HG03103 (cell line): ENCODE results near the gene KLHL10.
"Not testable (repeated sequence)": the region's sequence is repeated elsewhere in the genome, so short reads cannot be mapped to it uniquely, and the experiment has no call there.

ENCODE experiments used
- ATAC-seq: cut with Tn5 transposase; IDR thresholded peaks from one replicate; pipeline ENCODE4 v1.9.1; 2021; ENCODE audit warnings: low read depth; ENCODE audit not compliant: unreplicated experiment

The KLHL10 gene

DNA sequence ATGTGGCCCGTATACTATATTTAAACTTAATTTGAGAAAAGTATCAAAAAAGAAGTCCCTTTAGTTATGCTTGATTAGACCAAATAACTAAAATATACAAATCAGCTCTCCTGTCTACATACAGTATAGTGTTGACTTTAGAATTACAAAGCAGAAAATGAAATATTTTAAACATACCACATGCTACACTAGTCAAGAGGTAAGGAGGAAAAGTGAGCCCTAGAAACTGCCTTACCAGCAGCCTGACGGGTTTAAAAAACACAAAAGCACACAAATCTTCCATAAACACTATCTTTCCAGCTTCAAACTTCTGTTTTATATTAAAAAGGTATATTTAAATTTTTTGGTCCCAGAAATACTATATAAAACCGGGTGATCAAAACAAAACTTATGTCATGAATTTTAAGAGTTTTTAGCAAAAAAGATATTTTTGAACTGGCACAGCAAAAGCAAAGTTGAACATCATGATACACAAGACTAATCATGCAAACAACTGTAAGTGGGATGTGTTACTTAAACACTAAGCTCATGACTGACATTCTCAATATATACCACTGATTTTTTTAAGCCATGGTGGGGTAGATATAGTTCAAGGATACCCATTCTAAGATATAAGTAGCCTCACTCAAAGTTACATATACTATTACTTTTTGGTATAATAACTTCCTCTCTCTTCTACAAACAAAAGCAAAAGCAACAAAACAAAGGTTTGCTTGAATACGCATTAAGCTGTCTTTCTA, 11.8 kb downstream of the KLHL10 start:
- ATAC-seq: no peak

DNA sequence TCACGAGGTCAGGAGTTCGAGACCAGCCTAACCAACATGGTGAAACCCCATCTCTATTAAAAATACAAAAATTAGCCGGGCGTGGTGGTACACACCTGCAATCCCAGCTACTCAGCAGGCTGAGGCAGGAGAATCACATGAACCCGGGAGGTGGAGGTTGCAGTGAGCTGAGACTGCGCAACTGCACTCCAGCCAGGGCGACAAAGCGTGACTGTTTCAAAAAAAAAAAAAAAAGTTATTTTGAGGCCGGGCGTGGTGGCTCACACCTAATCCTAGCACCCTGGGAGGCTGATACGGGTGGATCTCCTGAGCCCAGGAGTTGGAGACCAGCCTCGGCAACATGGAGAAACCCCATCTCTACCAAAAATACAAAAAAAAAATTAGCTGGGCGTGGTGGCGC, 13.8 kb downstream of the KLHL10 start:
- ATAC-seq: not testable (repeated sequence)

DNA sequence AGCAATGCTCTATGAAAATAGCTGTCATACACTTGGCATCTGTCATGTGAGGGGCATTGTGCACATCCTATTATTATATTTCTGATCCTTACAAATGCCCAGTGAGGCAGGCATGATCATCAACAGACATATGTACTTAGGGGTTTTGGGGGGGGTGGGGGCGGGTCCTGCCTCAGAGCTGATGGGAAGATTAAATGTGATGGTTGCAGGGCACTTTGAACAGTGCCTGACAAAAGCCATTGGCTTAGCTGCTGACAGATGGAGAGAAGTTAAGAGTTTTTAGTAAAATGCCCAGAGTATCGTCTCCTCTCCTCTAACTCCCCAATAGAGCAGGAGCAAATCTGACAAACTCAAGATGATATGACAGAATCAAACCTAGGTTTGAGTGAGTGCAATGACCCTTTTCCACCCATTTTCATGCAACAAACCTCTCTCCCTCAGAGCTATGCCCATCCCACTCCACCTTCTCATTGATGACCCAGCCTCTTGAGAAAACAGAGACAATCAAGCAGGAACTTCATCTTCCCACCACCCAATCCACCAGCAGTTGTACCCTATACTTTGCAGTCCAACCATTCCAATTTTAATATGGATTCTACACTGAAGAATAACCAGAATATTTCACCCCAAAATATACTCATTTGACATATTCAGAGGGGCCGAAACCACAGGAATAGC, 22.8 kb downstream of the KLHL10 start:
- ATAC-seq: no peak

DNA sequence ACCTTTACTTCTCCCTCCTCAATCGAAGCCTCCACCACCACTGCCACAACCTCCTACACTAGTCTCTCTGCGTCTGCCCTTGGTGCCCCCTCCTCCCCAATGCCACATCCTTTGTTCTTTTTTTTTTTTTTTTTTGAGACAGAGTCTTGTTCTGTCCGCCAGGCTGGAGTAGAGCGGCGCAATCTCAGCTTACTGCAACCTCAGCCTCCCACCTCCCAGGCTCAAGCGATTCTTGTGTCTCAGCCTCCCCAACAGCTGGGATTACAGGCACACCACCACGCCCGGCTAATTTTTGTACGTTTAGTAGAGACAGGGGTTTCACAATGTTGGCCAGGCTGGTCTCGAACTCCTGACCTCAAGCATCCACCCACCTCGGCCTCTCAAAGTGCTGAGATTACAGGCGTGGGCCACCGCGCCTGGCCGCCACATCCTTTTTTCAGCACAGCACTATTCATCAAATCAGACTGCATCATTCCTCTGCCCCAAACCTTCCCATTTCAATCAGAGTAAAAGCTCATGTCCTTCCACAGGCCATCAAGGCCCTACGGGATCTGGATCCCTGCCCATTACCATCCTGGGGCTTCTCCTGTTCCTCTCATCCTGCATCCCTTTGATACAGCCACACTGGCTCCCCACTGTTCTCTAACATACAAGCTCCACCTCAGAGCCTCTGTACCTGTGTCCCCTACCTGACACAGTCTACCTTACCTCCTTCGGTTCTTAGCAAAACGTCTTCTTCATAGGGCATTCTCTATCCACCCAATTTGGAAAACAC, 25.6 kb downstream of the KLHL10 start:
- no peak for ATAC-seq

DNA sequence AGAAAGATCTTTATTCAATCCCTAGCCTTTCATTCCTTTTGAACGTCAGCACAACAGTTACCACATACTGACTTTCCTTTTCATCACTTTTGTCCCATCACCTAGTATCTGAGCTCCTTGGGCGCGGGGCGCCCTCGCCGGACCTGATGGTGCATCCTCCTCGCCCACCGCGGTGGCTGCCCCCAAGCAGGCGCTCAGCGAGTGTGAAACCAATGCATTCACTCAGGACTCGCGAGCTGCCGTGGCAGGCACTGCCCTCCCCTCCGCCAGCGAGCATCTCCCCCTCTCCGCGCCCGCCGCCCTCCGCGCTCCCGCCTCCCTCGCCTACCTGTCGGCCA, 26.8 kb downstream of the KLHL10 start:
- ATAC-seq: peak; percentile 9

DNA sequence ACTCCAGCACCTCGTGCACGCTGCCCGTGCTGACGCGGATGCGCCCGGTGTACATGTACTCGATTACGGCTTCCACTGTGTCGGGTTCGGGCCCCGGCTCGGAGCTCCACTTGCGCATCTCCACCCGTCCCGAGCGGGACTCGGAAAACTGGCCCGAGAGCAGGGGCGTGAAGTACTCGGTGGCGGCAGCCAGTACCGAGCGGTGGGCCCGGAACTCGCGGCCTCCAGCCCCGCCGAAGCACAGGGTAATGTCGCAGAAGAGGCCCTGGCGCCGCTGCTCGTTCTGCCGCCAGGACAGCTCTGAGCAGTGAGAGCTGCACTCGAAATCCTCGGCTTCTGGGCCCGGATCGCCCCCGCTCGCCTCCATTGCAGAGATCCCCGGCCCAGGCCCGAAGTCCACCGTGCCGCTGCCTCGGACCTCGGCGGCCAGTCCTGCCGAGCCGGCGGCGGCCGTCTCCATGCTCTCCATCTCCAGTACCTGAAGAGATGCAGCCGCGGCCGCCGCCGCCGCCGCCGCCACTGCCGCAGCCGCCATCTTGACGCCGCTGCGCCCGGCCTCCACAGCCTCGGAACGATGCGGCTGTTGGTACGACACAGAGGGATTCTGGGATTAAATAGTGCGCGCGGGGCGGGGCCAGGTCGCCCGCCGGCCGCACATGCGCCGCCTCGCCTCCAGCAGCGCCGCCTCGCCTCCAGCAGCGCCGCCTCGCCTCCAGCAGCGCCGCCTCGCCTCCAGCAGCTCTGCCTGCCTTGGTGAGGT, 27.4 kb downstream of the KLHL10 start, which contains the start of gene KLHL11:
TSS of gene KLHL11 (minus strand) at position 588 of the 760 bp plus-strand sequence. CDS start at position 535, 53 bp downstream.
- ATAC-seq: peak; percentile 71

DNA sequence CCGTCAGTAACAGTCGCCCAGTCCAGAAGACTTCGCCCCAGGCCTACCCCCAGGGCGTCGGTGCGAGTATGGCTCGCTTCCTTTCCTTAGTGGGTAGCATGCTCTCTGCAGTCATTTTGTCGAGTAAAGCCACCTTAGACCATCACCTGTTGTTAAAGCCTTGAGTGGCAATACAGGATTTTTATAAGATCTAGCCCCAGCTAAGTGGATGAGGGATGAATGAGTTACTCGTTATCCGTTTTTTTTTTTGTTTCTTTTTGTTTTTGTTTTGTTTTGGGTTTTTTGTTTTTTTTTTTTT, 27.9 kb downstream of the KLHL10 start:
- no peak for ATAC-seq

DNA sequence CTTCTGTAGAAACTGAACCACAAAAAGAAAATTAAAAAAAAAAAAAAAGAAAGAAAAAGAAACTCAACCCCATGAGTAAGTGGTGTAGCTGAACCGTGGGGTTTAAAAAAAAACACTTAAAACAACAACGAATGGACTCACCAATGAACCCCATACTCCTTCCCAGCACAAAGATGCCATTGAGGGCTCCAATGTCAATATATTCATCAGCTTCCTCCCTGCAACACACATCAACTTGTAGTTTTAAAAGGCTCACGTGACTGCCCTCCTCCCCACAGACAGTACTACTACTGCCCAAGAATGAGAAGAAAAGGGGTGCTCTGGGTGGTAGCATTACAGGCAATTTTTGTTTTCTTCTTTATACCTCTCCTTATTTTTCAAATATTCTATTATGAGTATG, 30.9 kb downstream of the KLHL10 start:
- ATAC-seq: no peak

DNA sequence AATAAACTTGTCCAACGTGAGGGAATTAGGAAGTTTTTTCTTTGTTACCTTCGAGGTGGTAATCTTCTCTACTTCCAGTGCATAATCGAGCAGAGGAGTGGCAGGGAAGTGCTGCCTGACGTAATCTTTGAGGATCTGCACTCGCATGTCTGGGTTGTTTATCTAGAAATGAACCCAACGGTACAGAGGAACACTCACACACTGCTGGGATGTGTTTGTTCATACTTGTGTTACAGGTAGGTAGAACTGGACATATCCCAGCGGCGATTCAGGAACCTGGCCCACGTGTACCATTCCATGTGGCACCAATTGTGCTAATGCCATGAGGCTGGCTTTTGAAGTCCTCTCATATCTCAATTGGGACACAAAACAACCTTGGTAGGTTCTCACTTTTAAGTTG, 31.8 kb downstream of the KLHL10 start:
- ATAC-seq: no peak

DNA sequence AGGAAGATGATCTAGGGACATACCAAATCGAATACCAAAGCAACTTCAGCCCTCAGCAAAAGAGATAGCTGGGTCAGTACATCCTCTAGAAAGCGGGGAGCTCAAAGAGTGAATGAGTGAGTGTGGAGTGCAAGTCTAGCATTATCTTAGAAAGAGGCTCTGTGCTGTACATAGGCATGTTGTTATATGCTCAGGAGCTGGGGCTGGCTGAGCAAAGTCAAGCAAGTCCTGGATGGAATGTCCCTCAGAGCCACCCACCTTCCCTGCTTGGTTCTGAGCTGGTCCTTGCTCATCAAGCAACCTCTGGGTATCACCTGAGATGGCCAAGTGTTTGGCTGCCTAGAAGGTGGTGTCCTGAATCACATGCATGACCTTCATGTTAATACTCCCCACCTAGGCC, 32.5 kb downstream of the KLHL10 start:
- no peak for ATAC-seq

DNA sequence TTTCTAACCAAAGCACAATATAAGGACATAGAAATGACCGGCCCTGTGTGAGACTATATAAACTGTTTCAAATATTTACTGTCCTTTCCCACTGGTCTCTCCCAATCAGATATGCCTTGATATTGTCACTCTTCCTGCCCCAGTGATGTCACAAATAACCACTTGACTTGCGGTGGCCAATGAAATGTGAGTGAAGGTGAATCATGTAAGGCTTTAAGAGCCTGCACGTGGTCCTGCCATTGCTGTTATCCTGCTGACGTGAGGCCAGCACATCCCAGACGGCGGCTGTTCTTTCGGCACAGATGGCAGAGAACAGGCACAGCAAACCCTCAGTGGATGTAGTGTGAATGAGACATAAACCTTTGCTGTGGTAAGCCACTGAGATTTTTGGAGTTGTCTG, 33.0 kb downstream of the KLHL10 start:
- ATAC-seq: no peak

DNA sequence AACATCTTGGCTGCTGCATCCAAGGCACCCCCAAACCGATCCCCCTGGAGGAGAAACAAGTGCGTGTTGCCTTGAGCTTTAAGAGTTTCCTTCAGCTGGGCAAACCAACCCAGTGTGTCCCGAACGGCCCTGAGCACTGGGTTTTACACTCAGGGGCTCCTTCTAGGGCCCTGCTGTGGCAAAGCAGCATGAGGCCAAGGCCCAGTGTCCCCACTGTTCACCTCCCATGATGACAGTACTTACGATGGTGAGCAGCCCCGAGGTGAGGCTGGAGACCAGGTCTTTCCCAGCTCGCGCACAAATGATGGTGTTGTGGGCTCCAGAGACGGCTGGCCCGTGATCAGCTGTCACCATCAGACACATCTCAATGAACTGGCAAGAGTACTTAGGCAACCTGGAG, 34.2 kb downstream of the KLHL10 start:
- no peak for ATAC-seq

DNA sequence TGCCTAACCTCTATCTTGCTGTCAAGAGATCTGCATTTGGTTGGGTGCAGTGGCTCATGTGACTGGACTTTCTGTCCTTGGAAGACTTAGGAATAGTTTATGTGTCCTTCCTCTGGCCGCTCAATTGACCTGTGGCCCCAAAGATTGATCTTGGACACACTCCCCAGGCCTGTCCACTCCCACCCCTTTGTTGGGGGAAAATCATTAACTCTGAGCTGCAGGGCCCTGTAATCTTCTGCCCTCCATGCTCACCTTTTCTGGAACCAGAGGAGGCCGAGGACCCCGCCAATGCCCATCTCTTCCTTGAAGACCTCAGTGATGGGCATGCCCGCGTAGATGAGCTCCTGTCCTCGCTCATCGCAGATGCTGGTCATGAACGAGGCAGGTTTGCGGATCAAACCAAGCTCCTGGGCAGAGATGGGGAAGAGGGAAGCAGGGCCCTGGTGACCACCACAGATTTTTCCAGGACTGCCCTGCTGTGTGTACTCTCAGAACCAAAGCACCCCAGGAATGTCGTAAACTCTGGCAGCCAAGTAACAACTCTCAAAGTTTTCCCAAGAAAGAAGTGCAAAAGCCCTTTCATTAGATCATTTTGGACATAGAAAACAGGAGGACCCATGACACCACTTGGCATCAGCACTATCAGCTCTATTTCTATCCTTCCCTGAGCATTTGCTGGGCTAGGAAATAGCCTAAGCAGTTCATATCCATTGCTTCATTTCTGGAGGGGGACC, 36.1 kb downstream of the KLHL10 start:
- ATAC-seq: no peak

DNA sequence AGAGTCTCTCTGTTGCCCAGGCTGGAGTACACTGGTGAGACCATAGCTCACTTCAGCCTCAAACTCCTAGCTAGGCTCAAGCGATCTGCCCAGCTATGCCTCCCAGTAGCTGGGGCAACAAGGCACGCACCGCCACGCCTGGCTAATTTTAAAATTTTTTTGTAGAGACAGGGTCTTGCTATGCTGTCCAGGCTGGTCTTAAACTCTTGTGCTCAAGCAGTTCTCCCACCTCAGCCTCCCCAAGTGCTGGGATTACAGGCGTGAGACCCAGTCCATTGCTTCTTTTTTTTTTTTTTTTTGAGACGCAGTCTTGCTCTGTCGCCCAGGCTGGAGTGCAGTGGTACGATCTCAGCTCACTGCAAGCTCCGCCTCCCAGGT, 36.7 kb downstream of the KLHL10 start:
- not testable (repeated sequence) for ATAC-seq

DNA sequence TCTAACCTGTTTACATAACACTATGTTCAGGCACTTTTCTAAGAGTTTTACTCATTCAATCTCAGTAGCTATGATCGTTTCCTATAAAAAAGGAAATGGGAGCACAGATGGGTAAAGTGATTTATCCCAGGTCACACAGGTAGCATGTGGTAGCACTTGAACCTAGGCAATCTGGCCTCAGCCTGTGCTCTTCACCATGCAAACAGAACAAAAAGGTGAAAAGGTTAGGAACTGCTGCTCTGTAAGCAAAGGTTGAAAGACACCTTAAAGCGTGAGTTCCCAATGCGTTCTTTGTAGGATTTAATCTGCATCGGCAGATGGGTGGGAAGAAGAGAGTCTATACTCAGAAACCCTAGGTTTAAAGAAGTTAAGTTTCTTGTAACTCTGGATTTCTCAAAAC, 42.5 kb downstream of the KLHL10 start:
- no peak for ATAC-seq

DNA sequence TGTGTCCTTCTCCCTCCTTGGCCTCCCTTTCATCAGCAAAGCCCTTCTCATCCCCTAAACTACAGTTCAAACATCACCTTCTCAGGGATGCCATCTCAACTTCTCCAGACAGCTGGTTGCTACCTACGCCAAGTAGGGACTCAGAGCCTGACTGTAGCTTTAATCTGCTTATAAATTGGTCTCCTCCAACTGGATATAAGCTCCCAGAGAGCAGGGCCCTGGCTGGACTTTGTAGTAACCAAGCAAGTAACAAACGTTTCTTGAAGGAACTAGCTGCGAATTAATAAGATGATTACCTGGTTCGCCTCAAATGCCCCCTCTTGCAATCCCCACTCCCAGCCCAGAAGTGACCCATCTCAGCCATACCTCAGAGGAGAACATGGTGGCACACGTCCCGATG, 45.1 kb downstream of the KLHL10 start:
- no peak for ATAC-seq

DNA sequence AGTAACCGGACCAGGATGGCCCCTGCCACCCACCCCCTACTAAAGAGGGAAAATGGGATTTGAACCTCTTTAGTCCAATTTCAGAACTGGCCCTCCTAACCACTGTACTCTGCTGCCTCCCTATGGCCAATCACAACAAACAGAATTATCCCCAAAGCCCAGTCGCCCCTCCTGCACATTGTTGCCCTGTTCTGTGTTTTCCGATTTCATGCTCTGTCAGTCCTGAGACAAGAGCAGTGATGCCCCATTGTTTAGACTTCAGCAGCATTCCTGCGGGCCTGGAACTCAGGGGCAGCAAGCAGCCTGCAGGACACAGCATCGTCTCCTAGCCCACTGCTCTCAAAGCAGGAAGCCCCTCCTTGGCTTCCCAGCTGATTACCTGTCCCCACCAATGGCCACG, 48.1 kb downstream of the KLHL10 start:
- no peak for ATAC-seq

DNA sequence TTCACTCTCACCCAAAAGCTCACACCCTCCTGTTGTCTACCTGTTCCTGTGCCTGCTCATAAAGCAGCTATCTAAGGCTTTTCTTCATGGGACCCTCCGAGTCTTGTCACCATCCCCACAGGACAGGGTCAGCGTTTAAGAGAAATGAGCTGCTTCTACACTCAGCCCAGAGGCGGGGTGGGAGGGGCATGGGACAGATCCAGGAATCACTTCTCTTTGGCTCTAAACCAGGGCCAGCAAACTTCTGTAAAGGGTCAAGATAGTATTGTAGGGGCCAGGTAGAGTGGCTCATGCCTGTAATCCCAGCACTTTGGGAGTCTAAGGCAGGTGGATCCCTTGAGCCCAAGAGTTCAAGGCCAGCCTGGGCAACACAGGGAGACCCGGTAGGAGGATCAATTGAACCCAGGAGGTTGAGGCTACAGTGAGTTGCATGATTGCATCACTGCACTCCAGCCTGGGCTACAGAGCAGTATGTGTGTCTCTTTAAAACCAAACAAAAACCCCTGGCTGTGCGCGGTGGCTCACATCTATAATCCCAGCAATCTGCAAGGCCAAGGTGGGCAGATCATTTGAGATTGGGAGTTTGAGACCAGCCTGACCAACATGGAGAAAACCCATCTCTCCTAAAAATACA, 50.8 kb downstream of the KLHL10 start:
- ATAC-seq: no peak

DNA sequence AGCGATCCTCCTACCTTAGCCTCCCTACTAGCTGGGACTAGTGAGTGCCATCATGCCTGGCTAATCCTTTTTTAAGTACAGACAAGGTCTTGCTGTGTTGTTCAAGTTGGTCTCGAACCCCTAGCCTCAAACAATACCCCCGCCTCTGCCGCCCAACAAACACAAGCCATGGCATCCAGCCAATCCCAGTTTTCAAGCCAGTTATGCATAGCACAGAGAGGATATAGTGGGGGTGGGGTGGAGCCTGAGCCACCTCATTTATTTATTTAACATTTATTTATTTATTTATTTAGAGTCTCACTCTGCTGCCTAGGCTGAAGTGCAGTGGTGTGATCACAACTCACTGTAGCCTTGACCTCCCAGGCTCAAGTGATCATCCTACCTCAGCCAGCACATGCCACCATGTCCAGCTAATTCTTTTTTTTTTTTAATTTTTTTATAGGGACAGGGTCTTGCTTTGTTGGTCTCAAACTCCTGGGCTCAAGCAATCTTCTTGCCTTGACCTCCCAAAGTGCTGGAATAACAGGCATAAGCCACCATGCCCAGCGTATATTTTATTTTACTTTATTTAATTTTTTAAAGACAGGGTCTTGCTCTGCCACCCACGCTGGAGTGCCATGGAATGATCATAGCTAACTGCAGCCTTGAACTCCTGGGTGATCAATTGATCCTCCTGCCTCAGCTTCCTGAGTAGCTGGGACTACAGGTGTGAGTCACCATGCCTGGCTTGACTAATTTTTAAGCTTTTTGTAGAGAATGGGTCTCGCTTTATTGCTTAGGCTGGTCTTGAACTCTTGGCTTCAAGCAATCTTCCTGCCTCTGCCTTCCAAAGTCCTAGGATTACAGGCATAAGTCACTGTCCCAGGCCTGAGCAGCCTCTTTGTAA, 53.8 kb downstream of the KLHL10 start:
- ATAC-seq: no peak
